Testis (tissue), 2 donors: ENCODE data around the gene CGB7.

Experiments used
- POLR2A ChIP-seq: fragments of 450-650 bp; IDR thresholded peaks from one replicate; pipeline ENCODE4 v1.6.1; 2017; ENCODE audit warnings: antibody characterized with exemption, mild to moderate bottlenecking, moderate library complexity
- TF ChIP-seq, protein P1 (sequence below), 3 experiments: fragments of 450-650 bp in 2 of 3; fragments of 200-600 bp in 1 of 3; sonication (generic) in 1 of 3; IDR thresholded peaks; one replicate each; pipeline ENCODE4 v1.5.1; 2016 to 2019; ENCODE audit warnings: antibody characterized with exemption in 3 of 3, mild to moderate bottlenecking in 2 of 3, moderate library complexity in 1 of 3

DNA sequence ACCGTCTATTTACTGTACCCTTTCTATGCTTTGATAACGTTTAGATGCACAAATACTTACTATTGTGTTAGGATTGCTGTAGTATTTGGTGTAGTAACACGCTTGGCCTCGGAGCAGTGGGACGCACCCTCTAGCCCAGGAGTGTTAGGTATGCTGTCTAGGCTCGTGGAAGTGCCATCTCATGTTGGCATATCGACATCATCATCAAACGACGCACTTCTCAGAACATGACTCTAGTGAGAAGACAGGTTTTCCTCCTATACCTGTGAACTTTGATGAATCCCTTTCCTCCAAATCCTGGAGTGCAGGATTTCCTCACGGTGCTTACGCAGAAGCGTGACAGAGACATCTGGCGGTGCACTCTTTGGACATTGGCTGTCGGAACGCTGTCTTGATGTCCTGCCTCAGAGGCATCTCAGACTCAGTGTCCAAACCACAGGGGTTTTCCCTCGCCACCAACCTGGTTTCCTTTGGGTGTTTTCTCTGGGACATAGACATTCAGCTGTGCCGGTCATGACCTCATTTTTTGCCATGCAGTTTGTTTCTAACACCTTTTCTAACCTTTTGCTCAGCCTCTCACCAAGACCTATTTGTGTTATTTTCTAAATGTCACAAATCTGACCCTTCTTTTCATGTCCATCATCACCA is 34.0 kb upstream of the CGB7 start:
- TF ChIP-seq POLR2A: no peak
- TF ChIP-seq, protein P1, sequence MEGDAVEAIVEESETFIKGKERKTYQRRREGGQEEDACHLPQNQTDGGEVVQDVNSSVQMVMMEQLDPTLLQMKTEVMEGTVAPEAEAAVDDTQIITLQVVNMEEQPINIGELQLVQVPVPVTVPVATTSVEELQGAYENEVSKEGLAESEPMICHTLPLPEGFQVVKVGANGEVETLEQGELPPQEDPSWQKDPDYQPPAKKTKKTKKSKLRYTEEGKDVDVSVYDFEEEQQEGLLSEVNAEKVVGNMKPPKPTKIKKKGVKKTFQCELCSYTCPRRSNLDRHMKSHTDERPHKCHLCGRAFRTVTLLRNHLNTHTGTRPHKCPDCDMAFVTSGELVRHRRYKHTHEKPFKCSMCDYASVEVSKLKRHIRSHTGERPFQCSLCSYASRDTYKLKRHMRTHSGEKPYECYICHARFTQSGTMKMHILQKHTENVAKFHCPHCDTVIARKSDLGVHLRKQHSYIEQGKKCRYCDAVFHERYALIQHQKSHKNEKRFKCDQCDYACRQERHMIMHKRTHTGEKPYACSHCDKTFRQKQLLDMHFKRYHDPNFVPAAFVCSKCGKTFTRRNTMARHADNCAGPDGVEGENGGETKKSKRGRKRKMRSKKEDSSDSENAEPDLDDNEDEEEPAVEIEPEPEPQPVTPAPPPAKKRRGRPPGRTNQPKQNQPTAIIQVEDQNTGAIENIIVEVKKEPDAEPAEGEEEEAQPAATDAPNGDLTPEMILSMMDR (IDR thresholded peaks at IDR 0.05): no peak
